Gastrocnemius medialis (tissue), 4 donors: Measurements from ENCODE around the gene ANXA8. TPM values are rescaled to one million over a fixed set of nuclear protein-coding genes. Genes with fewer than 3 reads are reported as not detected.

Experiments
- ATAC-seq, 2 donors: fragments of 150-250 bp; one replicate each; pipeline ENCODE4 v1.9.1; 2016
- DNase-seq, 2 donors: peaks; one replicate each; pipeline ENCODE4 v3.0.0-alpha.2; 2019
- H3K27ac ChIP-seq, 4 donors: fragments of 200-600 bp; sonication (generic); 1 replicate in 1 of 4; 2 replicates in 3 of 4; pipeline ENCODE4 v1.5.1; 2016 to 2018; ENCODE audit warnings: mild to moderate bottlenecking in 2 of 4, moderate library complexity in 1 of 4
- H3K27me3 ChIP-seq, 3 donors: fragments of 200-600 bp; sonication (generic) in 2 of 3; 1 replicate in 1 of 3; 2 replicates in 2 of 3; pipeline versions ENCODE4 v1.5.1 to v1.6.0; 2016 to 2019; ENCODE audit warnings: mild to moderate bottlenecking in 1 of 3, moderate library complexity in 1 of 3
- H3K36me3 ChIP-seq, 2 donors: fragments of 200-600 bp; sonication (generic) in 1 of 2; one replicate each; pipeline ENCODE4 v1.5.1; 2017 to 2018
- H3K4me1 ChIP-seq, 2 donors: fragments of 200-600 bp; sonication (generic) in 1 of 2; one replicate each; pipeline ENCODE4 v1.5.1; 2016 to 2017; ENCODE audit warnings: mild to moderate bottlenecking in 2 of 2
- H3K4me3 ChIP-seq, 4 donors: fragments of 200-600 bp; sonication (generic) in 3 of 4; 1 replicate in 1 of 4; 2 replicates in 3 of 4; pipeline ENCODE4 v1.5.1; 2016 to 2019; ENCODE audit warnings: mild to moderate bottlenecking in 2 of 4
- H3K9me3 ChIP-seq, 3 donors: fragments of 200-600 bp; sonication (generic) in 2 of 3; 1 replicate in 1 of 3; 2 replicates in 2 of 3; pipeline ENCODE4 v1.5.1; 2016 to 2019
- CTCF ChIP-seq, 5 experiments: fragments of 450-650 bp in 3 of 5; fragments of 200-600 bp in 2 of 5; sonication (generic) in 2 of 5; IDR thresholded peaks in 4 of 5; conservative IDR thresholded peaks in 1 of 5; 1 replicate in 4 of 5; 2 replicates in 1 of 5; pipeline ENCODE4 v1.5.1; 2016 to 2019; ENCODE audit warnings: antibody characterized with exemption in 5 of 5, mild to moderate bottlenecking in 3 of 5, moderate library complexity in 3 of 5
- POLR2A ChIP-seq, 2 donors: fragments of 450-650 bp; IDR thresholded peaks; one replicate each; pipeline ENCODE4 v1.6.1; 2017; ENCODE audit warnings: antibody characterized with exemption in 2 of 2, mild to moderate bottlenecking in 2 of 2, moderate library complexity in 2 of 2
- in situ Hi-C, 4 donors: fragments of 200-750 bp; cut with MboI; loops; one replicate each; pipeline versions ENCODE4 v1.15.0 to v1.8.0; 2017; ENCODE audit warnings: low sequenced_read_pairs in 4 of 4
- intact Hi-C: fragments of 100-400 bp; cut with DNase I; formaldehyde crosslinking; loops from one replicate; pipeline ENCODE4 v1.15.1; 2023; ENCODE audit warnings: low total_unique reads
- total RNA-seq, 4 donors: library from RNA; depleted of rRNA; stranded (reverse); fragments of >200 nt; gene quantifications; one replicate each; pipeline versions ENCODE4 v1.1.0 to v1.2.3, GENCODE V29; 2016

Gene ANXA8
- total RNA-seq, 4 donors from 2014 or later: 0.24 TPM; not detected in 3

- Histone ChIP-seq H3K27me3 (no peaks in the 10 kb centered on the region), H3K27ac (no peak overlapping the region), H3K4me3 (no peak overlapping the region), H3K4me1 (no peaks in the 10 kb centered on the region), H3K36me3 (no peaks in the 10 kb centered on the region), H3K9me3 (no peaks in the 10 kb centered on the region)
- DNase-seq (no peak), ATAC-seq (no peak)
- in situ Hi-C loops (no loop called here), intact Hi-C loops (no loop called here)
- TF ChIP-seq CTCF (IDR thresholded peaks at IDR 0.05 in 4 of 5, conservative IDR thresholded peaks at IDR 0.05 in 1 of 5) (no peak), POLR2A (IDR thresholded peaks at IDR 0.05) (no peak)
These were observed 41.6 kb downstream of the ANXA8 start for GRCh38 chr10:47442351-47442750.

- H3K27me3 ChIP-seq: no peaks in the 10 kb centered on the region
- DNase-seq: no peak
- no peak overlapping the region for H3K4me3 ChIP-seq
- no peaks in the 10 kb centered on the region for H3K36me3 ChIP-seq
- no peak for TF ChIP-seq CTCF (IDR thresholded peaks at IDR 0.05 in 4 of 5, conservative IDR thresholded peaks at IDR 0.05 in 1 of 5)
- TF ChIP-seq POLR2A (IDR thresholded peaks at IDR 0.05): no peak
- H3K27ac ChIP-seq: no peak overlapping the region
- intact Hi-C loops: no loop called here
- H3K9me3 ChIP-seq: no peaks in the 10 kb centered on the region
- in situ Hi-C loops: no loop called here
- H3K4me1 ChIP-seq: no peaks in the 10 kb centered on the region
- no peak for ATAC-seq
These were observed 42.0 kb downstream of the ANXA8 start for GRCh38 chr10:47441938-47442337.

GRCh38 chr10:47440207-47440606, 43.7 kb downstream of the ANXA8 start:
- in situ Hi-C loops: no loop called here
- no peaks in the 10 kb centered on the region for H3K27me3 ChIP-seq
- intact Hi-C loops: no loop called here
- no peak overlapping the region for H3K27ac ChIP-seq
- ATAC-seq (no peak), DNase-seq (no peak)
- no peaks in the 10 kb centered on the region for H3K4me1 ChIP-seq
- TF ChIP-seq CTCF (IDR thresholded peaks at IDR 0.05 in 4 of 5, conservative IDR thresholded peaks at IDR 0.05 in 1 of 5) (no peak), POLR2A (IDR thresholded peaks at IDR 0.05) (no peak)
- no peak overlapping the region for H3K4me3 ChIP-seq
- no peaks in the 10 kb centered on the region for H3K9me3 ChIP-seq
- no peaks in the 10 kb centered on the region for H3K36me3 ChIP-seq

GRCh38 chr10:47438857-47439474, 44.9 kb downstream of the ANXA8 start:
- in situ Hi-C loops: no loop called here
- Histone ChIP-seq H3K4me1 (no peaks in the 10 kb centered on the region), H3K27ac (no peak overlapping the region), H3K27me3 (peaks cover 0 to 2% (median 0%) of the 10 kb centered on the region in 3 donors), H3K36me3 (no peaks in the 10 kb centered on the region), H3K4me3 (no peak overlapping the region), H3K9me3 (no peaks in the 10 kb centered on the region)
- TF ChIP-seq POLR2A (IDR thresholded peaks at IDR 0.05) (no peak), CTCF (IDR thresholded peaks at IDR 0.05 in 4 of 5, conservative IDR thresholded peaks at IDR 0.05 in 1 of 5) (no peak)
- no peak for DNase-seq
- no peak for ATAC-seq
- intact Hi-C loops: no loop called here

GRCh38 chr10:47435081-47435480, 48.8 kb downstream of the ANXA8 start:
- H3K27ac ChIP-seq: no peak overlapping the region
- TF ChIP-seq POLR2A (IDR thresholded peaks at IDR 0.05) (no peak), CTCF (IDR thresholded peaks at IDR 0.05 in 4 of 5, conservative IDR thresholded peaks at IDR 0.05 in 1 of 5) (no peak)
- H3K9me3 ChIP-seq: no peaks in the 10 kb centered on the region
- intact Hi-C loops (no loop called here), in situ Hi-C loops (no loop called here)
- H3K4me3 ChIP-seq: no peak overlapping the region
- no peaks in the 10 kb centered on the region for H3K36me3 ChIP-seq
- peaks cover 0 to 2% (median 0%) of the 10 kb centered on the region in 3 donors for H3K27me3 ChIP-seq
- ATAC-seq: no peak
- H3K4me1 ChIP-seq: no peaks in the 10 kb centered on the region
- no peak for DNase-seq
